Osteoblast (primary cell): Measurements from ENCODE around the gene KCNN3. TPM values are rescaled to one million over a fixed set of nuclear protein-coding genes. Genes with fewer than 3 reads are reported as not detected.

Experiments
- DNase-seq: peaks from one replicate; pipeline ENCODE4 v3.0.0; 2011; ENCODE audit warnings: low spot score, mixed read lengths; ENCODE audit not compliant: insufficient read length; ENCODE audit errors: missing footprints
- H2AFZ ChIP-seq: 2 replicates; pipeline ENCODE4 v1.6.0; 2011; ENCODE audit warnings: mild to moderate bottlenecking, low read length
- H3K27ac ChIP-seq: 2 replicates; pipeline ENCODE4 v1.5.1; 2011; ENCODE audit warnings: mild to moderate bottlenecking, low read depth, low read length, moderate library complexity
- H3K27me3 ChIP-seq: 2 replicates; pipeline ENCODE4 v1.6.0; 2012; ENCODE audit warnings: mild to moderate bottlenecking, control low read depth, inconsistent platforms, low read length, moderate library complexity; ENCODE audit not compliant: insufficient read depth
- H3K36me3 ChIP-seq: 2 replicates; pipeline ENCODE4 v1.5.1; 2011; ENCODE audit warnings: mild to moderate bottlenecking, low read length, control low read depth, moderate library complexity; ENCODE audit not compliant: insufficient read depth
- H3K4me1 ChIP-seq: 2 replicates; pipeline ENCODE4 v1.5.1; 2011; ENCODE audit warnings: mild to moderate bottlenecking, low read length, control low read depth, moderate library complexity; ENCODE audit not compliant: insufficient read depth
- H3K4me2 ChIP-seq: 2 replicates; pipeline ENCODE4 v1.6.0; 2011; ENCODE audit warnings: mild to moderate bottlenecking, low read length; ENCODE audit not compliant: insufficient read depth
- H3K4me3 ChIP-seq: fragments of 200-600 bp; sonication (generic); 3 replicates; pipeline ENCODE4 v1.5.1; 2012; ENCODE audit warnings: mild to moderate bottlenecking, low read length, inconsistent platforms; ENCODE audit not compliant: insufficient read depth
- H3K79me2 ChIP-seq: 2 replicates; pipeline ENCODE4 v1.6.0; 2012; ENCODE audit warnings: mild to moderate bottlenecking, low read length, control low read depth, inconsistent platforms; ENCODE audit not compliant: insufficient read depth
- H3K9me3 ChIP-seq: 2 replicates; pipeline ENCODE4 v1.5.1; 2011; ENCODE audit warnings: low read depth, low read length, control low read depth
- H4K20me1 ChIP-seq: 2 replicates; pipeline ENCODE4 v1.6.0; 2012; ENCODE audit warnings: mild to moderate bottlenecking, low read length, control low read depth; ENCODE audit not compliant: insufficient read depth
- CTCF ChIP-seq: IDR thresholded peaks from 2 replicates; pipeline ENCODE4 v1.5.1; 2011; ENCODE audit warnings: mild to moderate bottlenecking, low read depth, low read length, moderate library complexity; ENCODE audit errors: extremely low read depth
- total RNA-seq: library from RNA; depleted of rRNA; stranded (reverse); fragments of >200 nt; gene quantifications from 2 replicates; pipeline ENCODE4 v1.2.3, GENCODE V29; 2012

Gene KCNN3
- total RNA-seq, 1 donor, result under 0.01 TPM

GRCh38 chr1:154884869-154885701, 15.0 kb upstream of the KCNN3 start:
- DNase-seq, result no peak
- peaks cover 40% of the 10 kb centered on the region for H3K27me3 ChIP-seq
- no peak for TF ChIP-seq CTCF
- no peaks in the 10 kb centered on the region for H4K20me1 ChIP-seq
- no peak overlapping the region for H3K4me3 ChIP-seq
- no peak overlapping the region for H3K27ac ChIP-seq
- no peak overlapping the region for H3K4me2 ChIP-seq
- no peak overlapping the region for H2AFZ ChIP-seq
- H3K4me1 ChIP-seq, result no peaks in the 10 kb centered on the region
- H3K36me3 ChIP-seq, result no peaks in the 10 kb centered on the region
- no peaks in the 10 kb centered on the region for H3K79me2 ChIP-seq
- H3K9me3 ChIP-seq, result no peaks in the 10 kb centered on the region

GRCh38 chr1:154883919-154884868, 14.1 kb upstream of the KCNN3 start:
- Histone ChIP-seq H2AFZ (no peak overlapping the region), H4K20me1 (no peaks in the 10 kb centered on the region), H3K27ac (no peak overlapping the region), H3K79me2 (no peaks in the 10 kb centered on the region), H3K4me3 (no peak overlapping the region), H3K4me1 (no peaks in the 10 kb centered on the region), H3K27me3 (peaks cover 40% of the 10 kb centered on the region), H3K9me3 (no peaks in the 10 kb centered on the region), H3K36me3 (no peaks in the 10 kb centered on the region), H3K4me2 (no peak overlapping the region)
- no peak for TF ChIP-seq CTCF
- no peak for DNase-seq

- Histone ChIP-seq H2AFZ (no peak overlapping the region), H3K79me2 (no peaks in the 10 kb centered on the region), H3K9me3 (no peaks in the 10 kb centered on the region), H3K27ac (no peak overlapping the region), H3K4me2 (no peak overlapping the region), H3K36me3 (no peaks in the 10 kb centered on the region), H3K4me1 (no peaks in the 10 kb centered on the region), H3K4me3 (no peak overlapping the region), H3K27me3 (peaks cover 39% of the 10 kb centered on the region), H4K20me1 (no peaks in the 10 kb centered on the region)
- no peak for TF ChIP-seq CTCF
- DNase-seq, result no peak
Measured at GRCh38 chr1:154881820-154882535, 11.9 kb upstream of the KCNN3 start.
